Stimulated activated CD4-positive, alpha-beta T cell treated with anti-CD3 and anti-CD28 coated beads, Interleukin-1b, Interleukin-23, amount 100 ng/mL, for 1 hour (primary cell): ENCODE measurements around the gene CYB5R2.
"Not testable (repeated sequence)": the region's sequence is repeated elsewhere in the genome, so short reads cannot be mapped to it uniquely, and the experiment has no call there.

Experiments used
- DNase-seq, 2 donors: peaks; one replicate each; pipeline ENCODE4 v3.0.0-alpha.2; 2020; ENCODE audit warnings: low read depth in 2 of 2

CYB5R2 gene

DNA sequence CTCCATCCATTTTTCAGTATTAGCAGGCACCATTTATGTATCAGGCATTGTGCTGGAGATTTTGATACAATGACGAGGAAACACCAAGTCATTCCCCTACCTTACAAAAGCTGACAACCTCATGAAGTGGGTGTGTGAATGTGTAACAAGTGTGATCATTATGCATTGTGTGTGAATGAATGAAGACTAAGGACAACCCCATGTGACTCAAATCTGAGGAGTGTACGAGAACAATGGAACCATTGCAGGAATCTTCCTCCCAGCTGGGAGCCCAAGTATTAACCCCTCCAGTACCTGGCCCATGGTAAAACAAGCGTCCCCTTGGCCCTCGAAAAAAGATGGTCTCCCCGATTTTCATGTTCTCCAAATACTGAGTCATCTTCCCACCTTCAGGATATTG lies 4.4 kb downstream of the CYB5R2 start:
- DNase-seq: no peak

GRCh38 chr11:7668464-7668863 lies 4.8 kb downstream of the CYB5R2 start:
- no peak for DNase-seq

DNA sequence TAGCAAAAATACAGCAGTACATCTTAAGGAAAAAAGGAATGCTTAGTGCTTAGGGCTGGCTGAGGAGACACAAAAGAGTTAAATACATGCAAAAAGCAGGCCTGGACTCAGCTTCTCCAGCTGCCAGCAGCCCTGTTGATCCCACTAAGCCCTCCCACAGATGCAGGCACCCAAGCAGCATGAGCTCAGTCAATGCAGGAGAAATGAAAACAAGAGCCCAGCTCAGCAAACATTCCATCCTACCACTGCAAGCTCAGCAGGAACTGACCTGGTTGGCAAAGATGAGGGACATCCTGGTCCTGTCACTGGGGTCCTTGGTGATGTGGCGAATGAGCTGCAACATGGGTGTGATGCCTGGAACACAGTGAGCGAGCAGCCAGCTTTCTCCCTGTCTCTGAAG lies 5.8 kb downstream of the CYB5R2 start:
- no peak for DNase-seq

DNA sequence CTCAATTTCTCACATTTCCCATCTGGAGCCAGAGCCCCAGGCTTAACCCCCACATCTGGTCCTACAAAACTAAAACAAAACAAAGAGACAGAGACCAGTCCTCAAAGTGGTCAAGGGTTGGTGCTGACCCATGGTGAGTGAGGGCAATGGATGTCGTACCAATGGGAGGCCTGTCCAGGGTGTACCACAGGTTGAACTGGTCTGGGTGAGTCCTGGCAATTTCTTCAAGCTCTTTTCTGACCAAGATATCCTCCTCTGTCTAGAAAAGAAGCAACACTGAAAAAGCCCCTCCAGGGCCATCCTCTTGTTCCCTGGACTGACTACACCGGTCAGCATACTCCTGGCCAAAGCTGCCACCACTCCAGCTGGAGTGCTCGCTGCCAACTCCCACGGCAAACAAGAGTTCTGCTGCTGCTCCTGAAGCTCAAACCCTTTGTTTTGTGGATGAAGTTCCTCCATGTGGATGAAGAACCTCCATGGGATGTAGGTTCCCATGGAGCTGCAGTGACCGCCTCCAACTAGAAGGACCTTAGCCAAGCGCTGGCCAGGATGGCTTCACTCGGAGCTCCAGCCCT lies 6.9 kb downstream of the CYB5R2 start:
- DNase-seq: no peak

DNA sequence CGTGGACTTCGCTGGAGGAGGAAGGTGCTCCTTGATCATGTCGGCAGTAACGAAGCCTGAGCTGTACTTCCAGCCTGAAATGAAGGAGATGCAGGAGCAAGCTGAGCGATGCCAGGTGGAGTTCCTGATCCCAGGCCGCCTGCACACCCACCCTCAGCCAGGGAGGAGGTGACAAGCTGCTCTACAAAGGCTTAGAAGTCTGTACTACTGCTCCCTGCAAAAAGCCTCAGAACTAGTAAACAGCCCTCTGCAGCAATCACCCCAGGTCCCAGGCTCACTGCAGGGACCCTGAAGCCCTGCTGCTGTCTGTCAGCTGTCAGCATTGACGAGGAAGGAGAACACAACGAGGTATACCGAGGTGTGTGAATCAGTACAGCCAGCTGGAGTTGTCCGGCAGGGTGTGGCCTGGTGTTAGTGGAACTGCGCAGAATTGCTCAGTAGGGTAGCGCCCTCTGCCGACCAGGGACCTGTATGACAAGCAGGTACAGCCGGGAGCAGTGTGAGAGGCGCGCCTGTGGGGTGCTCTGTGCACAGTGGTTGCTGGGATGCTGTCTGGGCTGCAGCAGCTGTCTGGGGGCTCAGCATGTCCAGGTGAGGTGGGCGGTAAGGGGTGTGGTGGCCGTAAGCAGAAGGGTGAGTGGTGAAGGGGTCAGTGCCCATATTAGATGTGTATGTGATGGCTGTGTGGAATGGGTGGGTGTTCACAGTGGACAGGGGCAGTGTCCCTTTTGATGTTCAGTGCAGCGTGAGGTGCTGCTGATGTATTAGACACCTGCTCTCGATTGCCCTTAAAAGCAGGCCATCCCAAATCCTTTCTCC lies 7.6 kb downstream of the CYB5R2 start:
- DNase-seq: peak; percentile 36 to 46

- DNase-seq: no peak
Measured at GRCh38 chr11:7664867-7665266, 8.4 kb downstream of the CYB5R2 start.

DNA sequence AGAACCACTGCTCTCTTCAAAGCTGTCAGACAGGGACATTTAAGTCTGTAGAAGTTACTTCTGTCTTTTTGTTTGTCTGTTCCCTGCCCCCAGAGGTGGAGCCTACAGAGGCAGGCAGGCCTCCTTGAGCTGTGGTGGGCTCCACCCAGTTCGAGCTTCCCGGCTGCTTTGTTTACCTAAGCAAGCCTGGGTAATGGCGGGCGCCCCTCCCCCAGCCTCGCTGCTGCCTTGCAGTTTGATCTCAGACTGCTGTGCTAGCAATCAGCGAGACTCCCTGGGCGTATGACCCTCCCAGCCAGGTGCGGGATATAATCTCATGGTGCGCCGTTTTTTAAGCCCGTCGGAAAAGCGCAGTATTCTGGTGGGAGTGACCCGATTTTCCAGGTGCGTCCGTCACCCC lies 9.8 kb downstream of the CYB5R2 start:
- DNase-seq: not testable (repeated sequence)

DNA sequence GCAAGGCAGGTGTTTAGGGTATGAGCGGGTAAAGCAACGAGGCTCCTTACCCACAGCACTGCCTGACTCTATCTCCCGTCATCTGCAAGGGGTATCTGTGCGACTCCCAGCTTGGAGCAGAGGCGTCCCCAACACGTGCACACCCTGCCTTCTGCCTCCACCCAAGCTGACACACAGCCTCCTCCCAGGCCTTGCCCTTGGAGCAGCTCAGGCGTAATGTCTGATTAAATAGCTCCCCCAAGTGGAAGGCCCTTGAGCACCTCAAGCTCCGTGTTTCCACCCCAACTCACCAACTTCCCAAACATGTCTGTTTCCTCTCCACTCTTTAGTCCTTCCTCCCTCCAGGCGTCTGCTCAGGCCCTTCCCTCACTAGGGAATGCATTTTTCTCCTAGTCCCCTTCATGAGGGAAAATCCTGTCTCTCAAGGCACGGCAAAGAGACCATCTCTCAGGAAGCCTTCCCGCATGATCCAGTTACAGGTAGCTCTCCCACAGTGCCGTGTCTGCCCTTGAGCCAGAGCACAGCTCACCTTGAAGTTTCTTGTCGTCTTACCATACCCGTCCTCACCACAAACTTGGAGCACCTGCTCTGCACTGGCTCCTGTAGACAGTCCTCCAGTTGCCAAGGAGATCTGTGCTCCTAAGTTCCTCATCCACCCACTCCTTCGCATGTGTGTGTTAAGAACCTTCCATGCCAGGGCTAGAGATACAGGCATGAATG lies 15.8 kb downstream of the CYB5R2 start:
- no peak for DNase-seq

DNA sequence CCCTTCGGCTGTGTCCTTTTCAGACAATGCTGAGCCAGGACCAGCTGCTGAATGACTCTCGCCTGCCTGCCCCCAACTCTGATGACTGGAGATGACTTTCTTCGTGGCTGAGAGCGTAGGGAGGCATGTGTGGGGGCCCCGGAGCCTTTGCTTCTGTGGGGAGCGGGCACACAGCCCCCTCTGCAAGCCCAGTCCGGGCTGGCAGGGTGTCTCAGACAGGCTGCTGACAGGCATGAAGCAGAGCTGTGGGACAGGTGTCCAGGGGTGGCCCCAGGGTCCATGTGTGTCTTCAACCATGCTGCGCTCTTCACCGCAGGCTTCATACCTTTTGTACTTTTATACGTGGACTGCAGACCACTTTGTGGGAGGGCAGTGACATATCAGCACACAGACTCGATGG lies 16.6 kb downstream of the CYB5R2 start:
- DNase-seq: no peak

DNA sequence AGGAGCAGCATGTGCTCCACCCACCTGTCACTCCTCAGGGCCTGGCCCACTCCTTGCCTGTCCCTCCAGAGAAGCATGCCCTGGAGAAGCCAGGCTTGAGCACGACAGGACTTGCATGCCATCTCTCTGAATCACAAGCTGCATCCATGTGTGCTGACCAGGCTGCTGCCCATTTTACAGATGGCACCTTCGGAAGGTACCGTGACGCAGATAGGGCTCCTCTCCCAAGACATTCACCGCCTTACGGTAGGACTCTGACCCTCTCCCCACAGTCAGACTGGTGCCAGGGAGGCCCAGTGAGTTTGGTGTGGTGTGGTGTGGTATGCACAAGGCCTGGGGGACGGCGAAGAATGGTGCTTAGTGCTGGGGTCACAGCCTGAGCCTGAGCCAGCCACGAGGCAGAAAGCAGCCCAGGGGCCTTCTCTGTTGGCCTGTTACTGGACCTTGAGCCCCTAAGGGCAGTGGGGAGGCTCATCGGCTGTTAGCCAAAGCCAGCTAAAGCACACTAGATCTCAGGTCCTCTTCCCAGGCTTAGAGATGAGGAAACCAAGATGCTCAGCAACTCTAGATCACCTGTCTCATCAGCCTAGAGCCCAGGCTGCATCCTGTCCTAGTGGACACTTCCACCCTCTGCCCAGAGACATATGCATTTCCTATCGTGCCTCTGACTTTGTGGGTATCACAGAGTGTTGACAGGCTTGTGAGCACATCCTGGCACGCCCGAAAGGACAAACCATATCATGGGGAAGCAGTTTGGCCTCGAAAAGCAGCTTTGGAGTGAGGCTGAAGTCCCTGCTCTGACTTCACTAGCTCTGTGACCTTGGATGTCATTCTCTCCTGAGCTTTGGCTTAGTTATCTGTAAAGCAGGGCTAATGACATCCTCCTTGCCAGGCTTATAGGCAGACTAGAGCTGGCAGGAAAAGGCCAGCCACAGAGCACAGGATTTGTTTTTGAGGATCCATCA lies 17.8 kb downstream of the CYB5R2 start:
- DNase-seq: no peak

DNA sequence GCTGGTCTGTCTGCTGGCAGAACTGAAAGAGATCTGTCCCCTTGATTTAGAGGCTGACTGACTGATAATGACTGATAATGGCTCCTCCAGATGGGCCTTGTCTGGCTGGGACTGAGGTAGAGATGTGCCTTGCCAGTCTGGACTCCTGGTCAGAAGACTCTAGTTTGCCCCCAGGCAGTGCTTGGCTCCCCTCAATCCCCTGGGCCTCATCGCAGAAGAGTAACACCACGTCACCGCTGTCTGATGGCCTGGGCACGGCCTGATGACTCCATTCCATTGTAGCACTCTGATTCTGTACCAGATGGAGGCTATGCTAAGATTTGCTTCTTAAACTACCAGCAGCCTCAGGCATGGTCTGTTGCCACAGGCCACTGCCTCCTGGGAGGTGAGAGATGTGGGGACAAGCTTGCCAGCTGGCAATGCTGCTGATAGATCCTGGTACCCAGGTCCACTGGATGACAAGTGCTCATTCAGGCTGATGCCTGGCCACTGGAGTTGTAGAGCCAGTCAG lies 19.1 kb downstream of the CYB5R2 start:
- no peak for DNase-seq

DNA sequence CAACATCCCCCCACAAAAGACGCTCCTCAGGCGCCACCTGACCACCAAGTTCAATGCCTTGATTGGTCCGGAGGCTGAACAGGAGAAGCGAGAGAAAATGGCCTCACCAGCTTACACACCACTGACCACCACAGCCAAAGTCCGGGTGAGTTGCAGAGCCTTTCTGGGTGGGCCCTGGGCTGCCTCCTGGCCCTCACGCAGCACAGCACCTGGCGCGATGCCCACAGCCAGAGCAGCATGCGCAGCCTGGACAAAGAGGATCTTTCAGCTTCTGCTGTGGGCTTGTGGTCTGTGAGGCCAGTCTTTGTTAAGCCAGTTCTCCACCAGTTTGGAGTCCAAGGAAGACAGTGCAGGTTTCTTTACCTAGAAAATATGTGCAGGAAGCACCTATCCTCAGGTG lies 21.6 kb downstream of the CYB5R2 start:
- no peak for DNase-seq

DNA sequence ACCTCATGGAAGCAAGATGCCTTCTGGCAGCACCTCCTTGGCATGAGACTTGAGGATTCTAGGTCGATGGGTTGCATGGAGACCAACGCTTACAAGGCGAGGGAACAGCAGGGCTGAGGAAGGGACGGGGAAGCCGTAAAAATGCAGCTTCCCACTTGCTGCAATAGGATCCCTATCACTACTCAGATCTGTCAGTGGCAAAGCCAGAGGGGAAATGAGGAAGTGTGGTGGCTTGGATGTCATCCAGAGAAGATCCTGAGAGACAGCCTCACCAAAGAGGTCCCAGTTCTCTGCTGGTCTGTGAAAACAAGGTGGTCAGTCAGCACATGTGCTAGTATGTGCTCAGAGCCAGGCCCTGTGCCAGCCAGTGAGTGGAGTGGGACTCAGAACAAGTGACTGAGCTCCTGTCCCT lies 22.2 kb downstream of the CYB5R2 start:
- DNase-seq: no peak

DNA sequence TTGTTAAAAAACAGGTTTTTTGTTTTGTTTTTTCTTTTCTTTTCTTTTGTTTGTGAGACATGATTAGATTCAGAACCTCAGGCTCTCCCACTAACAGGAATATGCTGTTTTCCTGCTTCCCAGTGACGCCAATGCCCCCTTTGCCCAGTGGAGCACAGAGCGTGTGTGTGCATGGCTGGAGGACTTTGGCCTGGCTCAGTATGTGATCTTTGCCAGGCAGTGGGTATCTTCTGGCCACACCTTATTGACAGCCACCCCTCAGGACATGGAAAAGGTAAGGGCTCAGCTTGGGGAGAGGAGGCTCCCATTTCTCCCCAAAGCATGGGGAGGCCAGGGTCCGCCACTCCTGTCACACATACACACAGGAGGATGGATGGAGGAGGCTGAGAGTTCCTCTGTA lies 25.0 kb downstream of the CYB5R2 start:
- DNase-seq: no peak

DNA sequence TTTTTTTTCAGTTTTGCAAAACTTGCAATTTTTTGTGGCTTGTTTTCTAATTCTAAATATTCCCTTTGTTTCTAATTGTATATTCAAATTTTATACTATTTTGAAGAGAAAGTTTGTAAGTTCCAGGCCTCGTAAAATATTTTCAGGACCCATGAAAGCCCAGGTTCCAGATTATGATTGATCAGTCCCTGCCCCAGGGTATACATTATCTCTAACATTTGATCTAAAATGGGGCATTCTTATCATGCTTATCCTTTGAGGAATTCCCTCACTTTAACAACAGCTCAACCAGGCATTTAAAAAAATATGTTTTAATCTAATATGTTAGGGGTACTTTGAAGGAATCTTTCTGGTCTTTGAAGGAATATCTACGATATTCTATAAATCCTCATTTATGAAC lies 26.4 kb downstream of the CYB5R2 start:
- no peak for DNase-seq

- no peak for DNase-seq
Measured at GRCh38 chr11:7645206-7645605, 28.1 kb downstream of the CYB5R2 start.

- DNase-seq: no peak
Measured at GRCh38 chr11:7643314-7643713, 30.0 kb downstream of the CYB5R2 start.

- DNase-seq: no peak
Measured at GRCh38 chr11:7642747-7643146, 30.6 kb downstream of the CYB5R2 start.

GRCh38 chr11:7640816-7641215 lies 32.5 kb downstream of the CYB5R2 start:
- DNase-seq: no peak

GRCh38 chr11:7639643-7640025 lies 33.7 kb downstream of the CYB5R2 start:
- no peak for DNase-seq
